ENCODE measurements around the gene LINGO1. TPM values are rescaled to one million over a fixed set of nuclear protein-coding genes. Genes with fewer than 3 reads are reported as not detected.
A peak's percentile ranks its signal among the peaks of the same experiment; 100 is the strongest.

Gene LINGO1
- total RNA-seq, 2 donors from 2014 or later, result 7.9 to 19.7 TPM

DNA sequence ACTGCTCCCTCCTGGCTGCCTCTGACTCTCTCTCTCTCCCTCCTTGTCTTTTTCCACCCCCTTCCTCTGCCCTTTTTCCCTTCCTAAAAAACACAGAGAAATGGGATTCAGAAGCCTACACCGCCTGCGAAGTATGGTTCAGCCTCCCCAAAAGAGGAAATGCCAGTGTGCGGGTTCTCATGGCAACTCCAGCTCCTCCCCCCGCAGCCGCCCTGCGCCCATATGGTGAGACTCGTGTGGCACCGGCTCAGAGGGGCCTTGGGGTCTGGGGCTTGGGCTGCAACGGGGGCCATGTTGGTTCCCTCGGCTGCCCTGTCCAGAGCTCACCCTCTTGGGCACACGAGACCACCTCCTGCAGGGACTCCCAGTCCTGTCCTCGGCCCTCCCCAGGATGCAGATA is 23.6 kb upstream of the LINGO1 start:
- 85 to 87% methylated on average over 11 to 12 of the region's 12 CpGs for WGBS, 2 experiments (ENCODE audit: insufficient coverage in 1 of 2, insufficient read length in 1 of 2)
- Mint-ChIP-seq H3K27ac (no peak overlapping the region), H3K4me1 (no peaks in the 10 kb centered on the region), H3K4me3 (no peak overlapping the region), H3K27me3 (ENCODE audit: insufficient read depth) (peaks cover 6% of the 10 kb centered on the region), H3K36me3 (ENCODE audit: low read depth) (no peaks in the 10 kb centered on the region), H3K9me3 (peaks cover 4% of the 10 kb centered on the region)
- Histone ChIP-seq H3K36me3 (ENCODE audit: control insufficient read depth, insufficient read depth, low read length) (no peaks in the 10 kb centered on the region), H3K27ac (ENCODE audit: low read depth, low read length) (no peak overlapping the region), H3K9me3 (ENCODE audit: control insufficient read depth, low read length) (no peaks in the 10 kb centered on the region), H3K4me1 (ENCODE audit: control insufficient read depth, insufficient read depth, low read length) (no peaks in the 10 kb centered on the region), H3K4me3 (ENCODE audit: low read length) (no peak overlapping the region), H3K27me3 (ENCODE audit: control insufficient read depth, insufficient read depth, low read length, poor library complexity, severe bottlenecking) (no peaks in the 10 kb centered on the region), H3K9ac (ENCODE audit: extremely low read depth, low read length, poor library complexity, severe bottlenecking) (no peak overlapping the region)
- TF ChIP-seq CTCF (conservative IDR thresholded peaks at IDR 0.05), result no peak
- DNase-seq, result no peak

- WGBS, 2 experiments (ENCODE audit: insufficient coverage in 1 of 2, insufficient read length in 1 of 2), result 20 to 45% methylated on average over 2 to 4 of the region's 4 CpGs
- Mint-ChIP-seq H3K27ac (no peak overlapping the region), H3K27me3 (ENCODE audit: insufficient read depth) (peaks cover 3% of the 10 kb centered on the region), H3K4me3 (no peak overlapping the region), H3K36me3 (ENCODE audit: low read depth) (no peaks in the 10 kb centered on the region), H3K4me1 (peaks cover 4% of the 10 kb centered on the region), H3K9me3 (peaks cover 4% of the 10 kb centered on the region)
- H3K36me3 ChIP-seq (ENCODE audit: control insufficient read depth, insufficient read depth, low read length), result no peaks in the 10 kb centered on the region
- H3K9ac ChIP-seq (ENCODE audit: extremely low read depth, low read length, poor library complexity, severe bottlenecking), result no peak overlapping the region
- H3K27me3 ChIP-seq (ENCODE audit: control insufficient read depth, insufficient read depth, low read length, poor library complexity, severe bottlenecking), result no peaks in the 10 kb centered on the region
- H3K27ac ChIP-seq (ENCODE audit: low read depth, low read length), result no peak overlapping the region
- H3K4me1 ChIP-seq (ENCODE audit: control insufficient read depth, insufficient read depth, low read length), result no peaks in the 10 kb centered on the region
- peak; percentile 83 for TF ChIP-seq CTCF (conservative IDR thresholded peaks at IDR 0.05)
- peak; percentile 92 for DNase-seq
- no peak overlapping the region for H3K4me3 ChIP-seq (ENCODE audit: low read length)
- no peaks in the 10 kb centered on the region for H3K9me3 ChIP-seq (ENCODE audit: control insufficient read depth, low read length)
Measured at GRCh38 chr15:77654975-77655374, 22.3 kb upstream of the LINGO1 start.

DNA sequence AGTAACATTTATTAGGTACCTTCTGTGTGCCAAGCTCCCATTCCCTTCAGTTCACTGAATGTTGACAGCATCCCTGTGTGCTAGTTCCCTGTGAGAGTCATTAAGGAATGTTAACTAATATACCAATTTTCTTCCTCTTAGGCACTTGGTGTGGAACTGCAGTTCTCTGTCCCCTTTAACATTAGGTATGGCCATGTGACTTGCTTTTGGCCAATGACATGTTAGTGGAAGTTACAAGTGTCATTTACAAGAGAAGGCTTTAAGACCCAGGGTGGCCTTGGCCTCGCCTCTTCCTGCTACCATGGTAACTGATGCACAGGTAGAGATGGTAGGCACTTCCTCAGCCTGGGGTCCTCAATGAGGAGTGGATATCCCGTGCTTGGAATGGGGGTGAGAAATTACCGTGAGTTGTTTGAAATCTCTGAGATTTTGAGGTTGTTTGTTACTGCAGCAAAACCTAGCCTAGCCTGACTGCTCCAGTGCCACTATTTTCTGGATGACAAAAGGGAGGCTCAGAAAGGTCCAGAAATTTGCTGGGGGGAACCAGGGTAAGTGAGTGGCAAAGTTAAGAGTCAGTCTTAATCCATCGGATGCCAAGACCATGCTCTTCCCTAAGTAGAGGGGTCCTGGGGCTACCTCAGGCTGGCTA is 21.2 kb upstream of the LINGO1 start:
- peaks cover 5% of the 10 kb centered on the region for H3K4me1 Mint-ChIP-seq
- no peak overlapping the region for H3K4me3 Mint-ChIP-seq
- peaks cover 4% of the 10 kb centered on the region for H3K9me3 Mint-ChIP-seq
- peaks cover 3% of the 10 kb centered on the region for H3K27me3 Mint-ChIP-seq (ENCODE audit: insufficient read depth)
- Histone ChIP-seq H3K9ac (ENCODE audit: extremely low read depth, low read length, poor library complexity, severe bottlenecking) (no peak overlapping the region), H3K4me1 (ENCODE audit: control insufficient read depth, insufficient read depth, low read length) (no peaks in the 10 kb centered on the region), H3K27me3 (ENCODE audit: control insufficient read depth, insufficient read depth, low read length, poor library complexity, severe bottlenecking) (no peaks in the 10 kb centered on the region), H3K27ac (ENCODE audit: low read depth, low read length) (no peak overlapping the region), H3K9me3 (ENCODE audit: control insufficient read depth, low read length) (no peaks in the 10 kb centered on the region), H3K4me3 (ENCODE audit: low read length) (no peak overlapping the region), H3K36me3 (ENCODE audit: control insufficient read depth, insufficient read depth, low read length) (no peaks in the 10 kb centered on the region)
- WGBS, 2 experiments (ENCODE audit: insufficient coverage in 1 of 2, insufficient read length in 1 of 2), result 79 to 92% methylated on average over 3 to 4 of the region's 4 CpGs
- DNase-seq, result no peak
- H3K36me3 Mint-ChIP-seq (ENCODE audit: low read depth), result no peaks in the 10 kb centered on the region
- H3K27ac Mint-ChIP-seq, result no peak overlapping the region
- no peak for TF ChIP-seq CTCF (conservative IDR thresholded peaks at IDR 0.05)

All from endodermal cell (in vitro differentiated cells).